Measurements from ENCODE around the gene SSH2.

Gene SSH2

DNA sequence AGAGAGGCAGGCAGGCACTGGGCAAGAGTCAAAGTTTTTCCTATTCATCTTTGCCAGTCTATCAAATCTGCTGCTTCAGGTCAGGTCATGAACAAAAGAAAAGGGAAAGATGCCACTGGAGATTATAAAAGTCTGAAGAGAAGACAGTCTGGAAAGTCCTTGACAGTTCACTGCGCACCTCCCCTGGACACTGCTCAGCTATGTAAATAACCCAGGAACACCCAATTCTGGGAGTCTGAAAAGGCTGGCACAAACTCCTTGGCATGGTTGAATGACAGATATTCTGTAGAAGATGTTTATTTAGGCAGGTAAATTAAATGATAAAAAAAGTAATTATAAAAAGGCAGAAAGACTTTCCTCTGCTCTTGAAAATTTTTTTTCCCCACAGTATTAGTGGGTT lies 302.1 kb downstream of the SSH2 start:
- DNase-seq (ENCODE audit: low read depth in 3 of 3) = no peak

- DNase-seq (ENCODE audit: low read depth in 3 of 3) = no peak
Measured at GRCh38 chr17:29625037-29625750, 304.8 kb downstream of the SSH2 start.

GRCh38 chr17:29624586-29624985 lies 305.4 kb downstream of the SSH2 start:
- no peak for DNase-seq (ENCODE audit: low read depth in 3 of 3)

DNA sequence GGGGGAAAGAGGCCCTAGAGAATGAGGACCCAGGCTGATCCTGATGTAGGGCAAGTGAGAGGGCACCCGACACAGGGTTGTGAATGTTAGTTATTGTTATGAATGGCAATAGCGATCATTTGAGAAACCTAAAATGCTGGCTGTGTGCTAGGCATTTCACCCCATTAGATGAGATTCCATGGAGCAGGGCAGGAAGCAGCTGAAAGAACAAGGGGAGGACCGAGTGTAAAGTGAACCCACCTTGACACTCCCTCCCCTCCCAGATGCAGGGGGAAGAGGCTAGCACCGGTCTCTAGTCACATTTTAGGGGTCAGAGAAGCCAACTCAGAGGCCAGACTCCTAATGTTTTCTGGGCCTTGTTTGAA lies 306.8 kb downstream of the SSH2 start:
- DNase-seq (ENCODE audit: low read depth in 3 of 3) = no peak

GRCh38 chr17:29622337-29623282 lies 307.4 kb downstream of the SSH2 start, which contains the start of gene CORO6:
Gene CORO6, minus strand, starts transcription at chr17:29622912. Its CDS starts 1,491 bp downstream, at chr17:29621421.
- DNase-seq (ENCODE audit: low read depth in 3 of 3) = peak in 2 of 3 experiments; percentile 45 to 50

- no peak for DNase-seq (ENCODE audit: low read depth in 3 of 3)
Measured at GRCh38 chr17:29621751-29622194, 308.3 kb downstream of the SSH2 start.

DNA sequence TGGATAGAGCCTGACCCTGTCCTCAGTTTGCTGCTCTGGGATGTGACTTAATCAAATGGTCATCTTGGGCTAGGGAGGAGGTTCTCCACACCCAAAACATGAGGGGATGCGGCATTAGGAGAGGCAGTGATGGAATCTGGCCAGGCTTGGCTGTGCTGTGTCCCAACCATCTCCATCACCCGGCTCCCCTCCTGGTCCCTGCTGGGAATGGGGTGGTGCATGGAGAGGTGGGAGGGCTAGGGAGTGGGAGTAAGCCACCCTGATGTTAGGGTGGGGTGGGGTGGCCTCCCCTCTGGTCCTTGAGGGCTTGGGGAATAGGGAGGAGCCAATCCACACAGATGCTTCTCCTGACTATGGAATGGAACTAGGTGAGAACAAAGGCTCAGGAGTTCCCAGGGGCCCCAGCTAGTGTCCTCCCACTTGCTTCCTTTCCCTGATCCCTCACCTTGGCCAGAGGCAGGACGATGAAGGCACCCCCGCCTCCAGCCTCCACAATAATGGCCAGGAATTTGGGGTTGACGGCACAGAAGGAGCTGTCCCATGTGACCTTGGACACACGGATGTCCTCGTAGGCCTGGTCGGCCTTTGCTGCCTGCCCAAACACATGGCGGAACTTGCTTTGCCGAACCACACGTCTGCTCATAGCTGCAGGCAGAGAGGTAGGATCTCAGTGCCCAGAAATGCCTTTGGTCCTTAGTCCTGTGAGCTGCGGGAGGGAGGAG lies 309.1 kb downstream of the SSH2 start:
- DNase-seq (ENCODE audit: low read depth in 3 of 3) = no peak

DNA sequence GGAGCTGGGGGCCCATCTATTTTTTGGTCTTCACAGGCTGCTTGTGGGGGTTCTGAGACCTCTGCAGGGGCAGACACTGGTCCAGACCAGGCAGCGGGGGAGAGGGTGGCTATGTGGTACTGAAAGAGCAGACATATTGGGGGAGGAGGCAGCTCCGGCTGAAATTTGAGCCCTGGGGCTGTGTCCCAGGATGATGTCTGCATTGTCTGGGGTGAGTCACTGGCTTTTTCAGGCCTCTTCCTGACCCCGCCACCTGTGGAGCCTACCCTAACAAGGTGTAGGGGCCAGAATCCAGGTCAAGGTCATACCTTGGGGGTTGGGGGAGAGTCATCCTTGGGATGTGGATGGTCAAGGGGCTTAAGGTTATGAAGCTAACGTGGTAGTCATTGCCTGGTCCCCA lies 309.8 kb downstream of the SSH2 start:
- no peak for DNase-seq (ENCODE audit: low read depth in 3 of 3)

GRCh38 chr17:29619251-29619650 lies 310.8 kb downstream of the SSH2 start:
- no peak for DNase-seq (ENCODE audit: low read depth in 3 of 3)

DNA sequence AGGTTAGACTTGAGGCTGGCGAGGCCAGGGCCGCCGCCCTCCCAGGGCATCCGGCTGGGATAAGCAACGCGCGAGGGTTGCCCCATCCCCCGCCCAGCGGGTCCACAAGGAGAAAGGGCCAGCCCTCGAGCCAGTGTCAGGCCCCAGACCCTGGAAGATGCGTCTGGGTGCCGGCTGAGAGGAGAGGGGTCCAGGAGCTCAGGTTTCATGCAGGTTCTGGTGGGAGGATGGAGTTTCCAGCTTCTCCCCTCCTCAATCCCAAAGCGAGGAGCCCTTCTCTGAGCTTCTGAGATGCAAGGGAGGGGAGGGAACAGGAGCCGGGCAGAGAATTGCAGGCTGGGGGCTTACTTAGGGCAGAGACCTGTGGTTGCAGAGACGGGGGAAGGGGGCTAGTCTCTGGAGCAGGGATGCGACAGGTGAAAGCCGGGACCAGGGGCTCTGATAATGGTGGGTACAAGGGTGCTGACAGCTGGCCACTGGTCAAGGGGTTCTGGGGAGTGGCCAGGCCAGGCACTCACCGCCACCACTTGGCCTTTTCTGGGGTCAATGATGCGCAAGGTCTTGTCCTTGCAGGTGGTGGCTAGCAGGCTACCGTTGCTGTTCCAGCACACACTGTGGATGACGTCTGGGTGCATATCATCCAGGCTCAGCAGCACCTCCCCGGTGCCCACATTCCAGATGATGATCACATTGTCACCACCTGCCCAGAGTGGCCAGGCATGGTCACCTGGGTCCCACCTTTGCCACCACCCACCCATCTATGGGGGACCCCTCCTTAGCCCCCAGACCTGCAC lies 311.6 kb downstream of the SSH2 start:
- no peak for DNase-seq (ENCODE audit: low read depth in 3 of 3)

GRCh38 chr17:29617481-29618271 lies 312.4 kb downstream of the SSH2 start:
- peak; percentile 75 to 88 (median 86) for DNase-seq (ENCODE audit: low read depth in 3 of 3)

GRCh38 chr17:29617125-29617480 lies 312.9 kb downstream of the SSH2 start:
- peak; percentile 83 to 86 (median 84) for DNase-seq (ENCODE audit: low read depth in 3 of 3)

DNA sequence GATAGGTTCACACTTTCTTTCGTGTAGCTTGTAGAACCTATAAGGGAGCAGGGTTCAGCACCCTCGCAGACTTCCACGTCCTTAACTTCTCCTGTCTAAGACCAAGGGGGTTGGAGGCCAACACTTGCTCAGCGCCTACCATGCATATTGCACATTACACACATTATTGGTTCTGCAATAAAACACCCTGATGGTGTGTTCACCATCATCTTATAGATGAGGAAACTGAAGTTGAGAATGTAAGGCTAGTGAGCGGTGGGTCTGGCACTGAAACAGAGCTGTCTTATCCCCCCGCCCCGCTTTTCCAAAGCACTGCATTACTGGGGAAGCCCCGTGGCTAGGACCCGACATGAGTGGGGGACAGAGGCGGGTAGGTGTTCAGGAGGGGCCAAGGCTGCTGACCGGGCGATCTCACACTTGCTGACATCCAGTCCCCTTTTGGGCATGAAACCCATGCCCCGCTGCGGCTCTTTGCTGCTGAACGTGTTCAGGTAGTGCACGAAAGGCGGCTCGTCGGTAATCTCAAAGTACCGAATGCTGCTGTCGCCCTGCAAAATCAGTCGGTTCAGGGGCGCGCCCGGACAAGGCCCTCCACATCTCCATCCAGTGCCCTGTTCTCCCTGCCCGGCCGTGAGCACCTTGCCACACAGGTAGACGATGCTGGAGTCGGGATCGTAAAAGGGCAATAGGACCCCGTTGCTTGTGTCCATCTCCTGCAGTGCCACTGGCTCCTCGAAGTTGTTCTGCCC lies 313.6 kb downstream of the SSH2 start:
- no peak for DNase-seq (ENCODE audit: low read depth in 3 of 3)

GRCh38 chr17:29615492-29616299 lies 314.3 kb downstream of the SSH2 start:
- peak in 2 of 3 experiments; percentile 74 to 76 for DNase-seq (ENCODE audit: low read depth in 3 of 3)

- DNase-seq (ENCODE audit: low read depth in 3 of 3) = no peak
Measured at GRCh38 chr17:29615048-29615385, 315.0 kb downstream of the SSH2 start.

DNA sequence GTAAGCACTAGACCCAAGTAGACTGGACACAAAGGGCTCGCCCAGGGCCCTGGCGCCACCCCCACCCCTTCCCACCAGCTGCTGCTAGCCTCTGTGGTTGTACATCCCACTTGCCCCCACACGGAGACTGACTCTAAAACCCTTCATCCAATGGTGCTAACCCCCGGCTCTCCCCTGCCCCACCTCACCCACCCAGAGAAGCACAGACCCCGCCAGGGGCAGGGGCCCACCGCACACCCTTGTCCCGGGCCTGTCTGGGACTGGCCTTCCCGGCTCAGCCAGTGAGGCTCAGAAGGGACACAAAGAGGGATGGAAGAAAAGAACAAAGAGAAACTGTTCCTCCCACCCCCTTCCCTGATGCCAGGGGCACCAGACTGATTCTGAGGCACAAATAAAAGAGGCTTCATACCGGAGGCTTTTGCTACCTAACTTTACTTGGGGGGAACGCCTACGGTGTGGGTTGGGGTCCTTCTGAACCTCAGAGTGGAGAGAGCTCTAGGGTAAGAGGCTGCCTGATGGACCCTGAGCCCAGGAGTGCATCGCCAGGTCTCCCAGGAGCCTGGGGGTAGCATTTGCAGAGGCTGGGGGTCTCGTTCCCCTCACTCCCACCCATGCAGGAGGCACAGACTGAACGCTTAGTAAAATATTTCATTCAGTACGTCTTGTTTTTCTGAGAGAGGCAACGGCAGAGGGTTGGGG lies 315.5 kb downstream of the SSH2 start:
- DNase-seq (ENCODE audit: low read depth in 3 of 3) = no peak

DNA sequence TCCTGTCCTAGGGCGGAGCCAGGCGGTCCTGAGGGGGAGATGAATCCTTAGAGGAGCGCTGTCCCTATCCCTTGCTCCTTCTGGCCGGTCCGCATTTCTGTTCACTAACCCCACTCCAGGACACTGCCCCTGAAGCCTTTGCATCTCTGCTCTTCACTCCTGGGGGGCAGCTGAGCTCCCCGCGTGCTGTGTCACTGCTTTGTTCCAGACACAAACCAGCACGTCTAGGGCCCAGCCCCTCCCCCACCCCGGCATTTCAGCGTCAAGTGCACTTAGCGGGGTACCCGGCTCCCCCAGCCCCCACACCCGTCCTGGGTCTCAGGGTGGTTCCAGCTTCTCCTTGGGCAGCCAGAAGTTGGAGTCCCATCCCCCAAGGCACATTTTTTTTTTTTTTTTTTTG lies 316.2 kb downstream of the SSH2 start:
- no peak for DNase-seq (ENCODE audit: low read depth in 3 of 3)

DNA sequence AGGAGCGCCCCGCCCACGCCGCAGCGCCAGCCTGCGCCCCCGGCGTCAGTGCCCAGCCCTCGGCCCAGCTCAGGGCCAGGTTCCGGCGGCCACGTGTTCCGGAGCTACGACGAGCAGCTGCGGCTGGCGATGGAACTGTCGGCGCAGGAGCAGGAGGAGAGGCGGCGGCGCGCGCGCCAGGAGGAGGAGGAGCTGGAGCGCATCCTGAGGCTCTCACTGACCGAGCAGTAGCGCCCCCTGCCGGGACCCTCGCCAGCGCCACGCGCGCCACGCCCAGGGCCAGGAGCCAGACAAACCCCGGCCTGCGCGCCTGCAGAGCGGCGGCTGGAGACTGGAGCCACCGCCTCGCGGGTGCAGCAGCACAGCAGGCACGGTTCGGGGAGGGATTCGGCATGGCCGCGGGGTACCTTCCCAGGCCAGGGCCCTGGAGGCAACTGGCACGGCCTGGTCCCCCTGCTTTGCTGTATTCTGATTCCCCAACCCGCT lies 316.6 kb downstream of the SSH2 start:
- peak; percentile 83 to 95 (median 88) for DNase-seq (ENCODE audit: low read depth in 3 of 3)

Data from stimulated activated CD4-positive, alpha-beta T cell treated with anti-CD3 and anti-CD28 coated beads, TNF-alpha, amount 100 ng/mL, for 4 hours (primary cell).